T-helper 2 cell treated with Interferon-gamma antibody and Interleukin-4, amounts not matched to agents 100 ng/mL and 5 ng/mL, for 36 hours (primary cell): ENCODE measurements around the gene SHCBP1. TPM values are rescaled to one million over a fixed set of nuclear protein-coding genes. Genes with fewer than 3 reads are reported as not detected.

Experiments
- intact Hi-C: fragments of 100-400 bp; cut with micrococcal nuclease; formaldehyde crosslinking; loops from one replicate; pipeline ENCODE4 v1.15.1; 2023
- total RNA-seq: library from RNA; stranded (reverse); gene quantifications from 2 replicates; pipeline ENCODE4 v1.2.3, GENCODE V29; 2022

SHCBP1 gene
- total RNA-seq, 1 donor from 2014 or later: 54.4 TPM

GRCh38 chr16:46618516-46618915, 2.7 kb downstream of the SHCBP1 start:
- intact Hi-C loops: no loop called here

DNA sequence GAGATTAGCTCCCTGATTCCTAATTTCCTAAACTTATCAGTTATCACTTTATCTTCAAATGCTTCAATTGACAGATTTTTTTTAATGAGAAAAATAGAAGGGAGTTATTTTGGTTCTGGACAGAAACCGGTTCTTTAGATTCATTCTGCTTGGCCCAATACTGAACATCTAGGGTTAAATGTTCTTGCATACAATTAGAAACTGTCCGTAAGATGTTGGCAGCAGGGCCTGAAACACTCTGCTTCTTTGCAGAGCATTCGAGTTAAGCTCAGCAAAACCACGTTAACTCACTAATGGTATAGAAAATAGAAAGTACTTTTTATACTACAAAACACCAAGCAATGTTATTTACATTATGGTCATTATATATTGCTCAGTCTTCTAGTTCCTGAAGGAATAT, 7.2 kb downstream of the SHCBP1 start:
- intact Hi-C loops: no loop called here

GRCh38 chr16:46613352-46613751, 7.8 kb downstream of the SHCBP1 start:
- intact Hi-C loops: no loop called here

DNA sequence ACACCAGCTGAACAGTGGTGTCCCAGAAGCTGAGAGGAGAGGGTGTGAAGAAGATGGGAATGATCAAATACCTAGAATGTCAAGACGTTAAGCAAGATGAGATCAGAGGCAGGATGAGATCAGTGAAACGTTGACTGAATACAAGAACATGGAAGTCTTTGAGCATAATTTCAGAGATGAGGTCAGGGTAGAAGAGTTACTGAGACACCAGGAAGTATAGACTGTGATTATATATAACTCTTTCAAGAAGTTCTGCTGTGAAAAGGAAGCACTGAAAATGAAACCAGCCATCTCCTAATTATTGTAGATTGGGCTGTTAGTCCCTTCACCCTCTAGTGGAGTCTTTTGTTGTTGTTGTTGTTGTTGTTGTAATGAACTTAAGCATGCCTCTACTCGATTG, 9.1 kb downstream of the SHCBP1 start:
- intact Hi-C loops: no loop called here

DNA sequence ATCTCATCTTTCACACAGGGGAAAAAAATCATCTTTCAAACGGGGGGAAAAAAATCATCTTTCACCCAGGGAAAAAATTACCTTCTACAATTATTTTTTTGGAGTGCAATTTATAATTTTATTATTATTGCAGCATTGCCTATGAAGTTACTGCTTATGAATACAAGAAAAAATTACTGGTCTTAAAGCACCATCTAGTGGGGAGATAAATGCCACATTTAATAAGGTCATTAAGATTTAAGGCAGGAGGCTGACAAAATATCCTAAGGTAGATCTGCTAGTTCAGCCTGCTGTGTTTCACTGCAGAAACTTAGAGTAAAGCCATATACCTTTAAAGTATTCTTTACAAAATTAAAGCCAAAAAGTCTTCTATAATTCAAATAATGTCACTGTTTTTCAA, 13.7 kb downstream of the SHCBP1 start:
- intact Hi-C loops: loop anchor here (1.0 kb wide), 1 partner anchor 53 kb away; no protein-coding TSS in a partner anchor

DNA sequence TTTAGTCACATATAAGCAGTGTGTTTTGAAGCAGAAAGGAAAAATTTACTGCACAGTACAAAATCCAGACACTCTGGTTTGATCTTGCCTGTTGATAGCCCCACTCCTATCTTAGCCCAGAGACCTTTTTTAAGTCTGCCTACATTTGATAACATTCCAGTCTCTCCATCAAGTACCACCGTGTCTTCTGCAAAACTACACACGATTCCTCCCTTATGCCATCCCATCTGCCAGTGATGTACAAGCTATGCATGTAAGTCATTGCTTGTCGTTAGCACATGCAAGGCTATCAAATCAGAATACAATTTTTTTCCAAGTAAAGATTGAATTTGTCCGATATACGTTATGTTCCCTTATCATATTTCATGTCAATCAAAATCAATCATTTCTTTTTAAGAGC, 14.9 kb downstream of the SHCBP1 start:
- intact Hi-C loops: no loop called here

- intact Hi-C loops: no loop called here
Measured at GRCh38 chr16:46591257-46591656, 29.9 kb downstream of the SHCBP1 start.

DNA sequence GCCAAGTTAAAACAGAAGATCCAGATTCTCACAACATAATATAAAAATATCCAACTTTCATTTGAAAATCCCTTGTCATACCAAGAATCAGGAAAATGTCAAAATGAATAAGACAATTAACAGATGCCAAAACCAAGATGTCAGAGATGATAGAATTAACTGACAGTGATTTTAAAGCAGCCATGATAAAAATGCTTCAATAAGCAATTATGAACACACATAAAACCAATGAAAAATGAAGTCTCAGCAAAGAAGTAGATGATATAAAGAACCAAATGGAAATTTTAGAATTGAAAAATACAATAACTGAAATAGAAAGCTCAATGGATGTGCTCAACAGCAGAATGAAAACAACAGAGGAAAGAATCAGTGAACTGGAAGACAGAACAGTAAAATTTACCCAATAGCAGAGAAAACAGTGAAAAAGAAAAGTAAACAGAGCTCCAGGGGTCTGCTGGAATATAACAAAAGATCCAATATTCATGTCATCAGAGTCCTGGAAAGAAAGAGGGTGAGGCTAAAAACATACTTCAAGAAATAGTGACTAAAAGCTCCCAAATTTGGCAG, 35.1 kb downstream of the SHCBP1 start:
- intact Hi-C loops: no loop called here

DNA sequence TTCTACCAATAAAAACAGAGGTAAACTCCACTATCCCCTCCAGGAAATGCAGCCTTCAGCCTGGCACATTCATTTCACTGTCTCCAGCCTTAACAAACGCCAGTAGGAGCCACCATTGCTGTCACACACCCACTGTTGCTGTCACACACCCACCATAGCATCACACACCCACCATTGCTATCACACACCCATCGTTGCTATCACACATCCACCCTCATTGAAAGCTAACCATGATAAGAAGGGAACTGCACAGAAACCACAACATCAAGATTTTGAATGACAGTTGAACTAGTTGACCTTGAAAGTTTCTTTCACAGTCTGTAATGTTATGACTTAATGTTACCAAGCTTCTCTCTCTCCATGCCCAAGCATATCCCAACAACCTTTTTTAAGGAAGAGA, 38.1 kb downstream of the SHCBP1 start:
- intact Hi-C loops: no loop called here

GRCh38 chr16:46582313-46582712, 38.9 kb downstream of the SHCBP1 start:
- intact Hi-C loops: no loop called here

GRCh38 chr16:46577988-46578579, 43.1 kb downstream of the SHCBP1 start:
- intact Hi-C loops: no loop called here

- intact Hi-C loops: no loop called here
Measured at GRCh38 chr16:46573834-46574159, 47.4 kb downstream of the SHCBP1 start.

- intact Hi-C loops: no loop called here
Measured at GRCh38 chr16:46573008-46573833, 48.0 kb downstream of the SHCBP1 start.

- intact Hi-C loops: no loop called here
Measured at GRCh38 chr16:46569231-46569735, 51.9 kb downstream of the SHCBP1 start.

GRCh38 chr16:46568472-46569230, 52.5 kb downstream of the SHCBP1 start:
- intact Hi-C loops: no loop called here

DNA sequence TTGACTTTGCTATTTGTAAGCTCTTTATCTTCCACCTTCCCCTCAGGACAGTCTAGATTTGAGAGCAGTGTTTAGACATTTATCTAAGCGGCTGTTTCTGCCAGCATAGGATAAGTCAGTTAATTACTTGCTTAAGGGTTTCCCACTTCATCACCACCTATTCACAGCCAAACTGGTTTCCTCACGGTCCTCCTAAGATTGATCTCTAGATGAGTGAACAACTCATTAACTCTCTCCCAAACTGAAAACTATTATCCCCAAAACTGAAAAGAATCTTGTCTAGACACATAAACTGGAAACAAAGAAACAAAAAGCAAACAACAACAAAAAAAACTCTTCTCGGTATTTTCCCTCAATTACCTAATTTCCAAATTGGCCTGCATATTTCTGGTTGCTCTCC, 58.2 kb downstream of the SHCBP1 start:
- intact Hi-C loops: no loop called here

GRCh38 chr16:46558018-46558417, 63.2 kb downstream of the SHCBP1 start:
- intact Hi-C loops: loop anchor here (10.0 kb wide), 2 partner anchors 127 to 347 kb away; partner anchors contain the start of genes ORC6 and VPS35

DNA sequence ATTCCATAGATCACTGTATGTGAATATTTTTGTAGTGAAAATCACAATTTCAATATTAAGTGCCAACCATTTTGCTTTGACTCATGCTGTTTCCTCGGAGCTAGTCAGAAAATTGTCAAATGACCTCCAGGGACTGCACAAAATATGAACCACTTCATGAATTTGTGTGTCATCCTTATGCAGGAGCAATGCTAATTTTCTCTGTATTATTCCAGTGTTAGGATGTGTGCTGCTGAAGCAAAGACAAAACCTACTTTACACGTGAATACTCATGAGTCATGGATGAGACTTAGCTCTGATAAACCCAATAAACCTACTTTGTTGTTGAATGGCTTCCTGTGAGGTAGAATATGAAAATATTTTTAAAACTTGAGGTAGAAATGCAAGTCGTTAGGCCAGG, 65.2 kb downstream of the SHCBP1 start:
- intact Hi-C loops: loop anchor here (10.0 kb wide), 2 partner anchors 129 to 349 kb away; partner anchors contain the start of genes ORC6 and VPS35

- intact Hi-C loops: loop anchor here (1.0 to 10.0 kb wide), 3 partner anchors 53 to 350 kb away; partner anchors contain the start of genes ORC6 and VPS35
Measured at GRCh38 chr16:46554435-46554834, 66.7 kb downstream of the SHCBP1 start.

DNA sequence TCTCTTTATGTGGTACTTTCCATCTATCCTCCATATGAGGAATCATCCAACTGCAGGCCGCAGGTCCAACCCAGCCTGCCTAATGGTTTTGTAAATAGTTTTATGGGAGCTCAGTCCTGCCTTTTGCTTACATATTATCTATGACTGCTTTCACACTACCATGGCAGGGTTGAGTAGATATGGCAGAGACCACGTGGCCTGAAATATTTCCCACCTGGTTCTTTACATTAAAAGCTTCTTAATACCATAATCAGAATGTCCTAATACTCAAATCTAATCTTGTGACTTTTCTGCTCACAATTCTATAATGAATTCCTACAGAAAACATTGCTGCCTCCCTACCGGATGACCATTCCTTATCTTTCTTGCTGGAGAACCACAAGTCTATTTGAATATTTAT, 71.7 kb downstream of the SHCBP1 start:
- intact Hi-C loops: no loop called here
